Measurements from ENCODE around the gene PPP4R2.

The PPP4R2 gene

DNA sequence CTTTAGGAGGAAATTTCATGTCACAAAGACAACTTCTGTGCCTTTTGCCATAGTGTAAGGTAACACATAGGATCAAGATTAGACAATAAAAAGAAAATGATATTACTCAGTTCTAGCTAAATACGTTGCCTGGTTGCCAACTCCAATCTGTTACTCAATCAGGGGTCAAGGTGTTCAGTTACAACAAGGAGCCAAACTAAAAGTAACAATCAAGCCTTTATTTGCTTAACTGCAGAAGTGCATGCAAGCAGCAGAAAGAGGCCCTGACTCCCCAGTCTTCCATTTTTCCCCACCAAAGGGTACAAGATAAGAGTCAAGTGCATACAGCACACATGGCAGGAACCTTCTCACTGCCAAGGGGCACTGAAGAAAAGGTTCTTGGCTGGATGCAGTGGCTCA is 28.3 kb upstream of the PPP4R2 start:
- H3K4me3 Mint-ChIP-seq = no peak overlapping the region
- no peaks in the 10 kb centered on the region for H3K9me3 Mint-ChIP-seq
- DNase-seq (no peak), ATAC-seq (replicated peaks) (no peak)
- no peaks in the 10 kb centered on the region for H3K36me3 Mint-ChIP-seq
- H3K4me1 Mint-ChIP-seq = peaks cover 10 to 22% of the 10 kb centered on the region in 2 donors
- no peak overlapping the region for H3K27ac Mint-ChIP-seq
- H3K27me3 Mint-ChIP-seq = peaks cover 5% of the 10 kb centered on the region in 2 donors

DNA sequence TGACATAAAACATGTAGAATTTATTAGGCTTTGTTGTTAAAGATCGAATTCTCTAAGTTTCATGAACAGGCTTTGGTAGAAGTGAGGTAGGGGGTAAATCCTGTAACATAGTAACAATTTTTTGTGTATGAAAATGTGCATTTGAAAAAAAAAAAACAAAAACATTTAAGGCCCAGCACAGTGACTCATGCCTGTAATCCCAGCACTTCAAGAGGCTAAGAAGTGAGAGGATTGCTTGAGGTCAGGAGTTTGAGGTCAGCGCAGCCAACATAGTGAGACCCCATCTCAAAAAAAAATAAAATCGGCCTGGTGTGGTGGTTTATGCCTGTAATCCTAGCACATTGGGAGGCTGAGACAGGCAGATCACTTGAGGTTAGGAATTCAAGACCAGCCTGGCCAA is 26.8 kb upstream of the PPP4R2 start:
- H3K36me3 Mint-ChIP-seq = no peaks in the 10 kb centered on the region
- ATAC-seq (replicated peaks) = no peak
- H3K4me1 Mint-ChIP-seq = peaks cover 12 to 19% of the 10 kb centered on the region in 2 donors
- DNase-seq = no peak
- no peaks in the 10 kb centered on the region for H3K9me3 Mint-ChIP-seq
- no peak overlapping the region for H3K27ac Mint-ChIP-seq
- H3K27me3 Mint-ChIP-seq = peaks cover 8 to 12% of the 10 kb centered on the region in 2 donors
- H3K4me3 Mint-ChIP-seq = no peak overlapping the region

GRCh38 chr3:72970942-72971341 is 25.7 kb upstream of the PPP4R2 start:
- no peak for ATAC-seq (replicated peaks)
- peaks cover 8 to 12% of the 10 kb centered on the region in 2 donors for H3K27me3 Mint-ChIP-seq
- no peak overlapping the region for H3K4me3 Mint-ChIP-seq
- no peaks in the 10 kb centered on the region for H3K9me3 Mint-ChIP-seq
- no peak for DNase-seq
- no peaks in the 10 kb centered on the region for H3K36me3 Mint-ChIP-seq
- peaks cover 6 to 8% of the 10 kb centered on the region in 2 donors for H3K4me1 Mint-ChIP-seq
- H3K27ac Mint-ChIP-seq = no peak overlapping the region

- Mint-ChIP-seq H3K4me3 (no peak overlapping the region), H3K27ac (no peak overlapping the region), H3K4me1 (peaks cover 6% of the 10 kb centered on the region in 2 donors), H3K36me3 (no peaks in the 10 kb centered on the region), H3K9me3 (no peaks in the 10 kb centered on the region), H3K27me3 (peaks cover 8 to 12% of the 10 kb centered on the region in 2 donors)
- DNase-seq = no peak
- ATAC-seq (replicated peaks) = no peak
Observed at GRCh38 chr3:72972706-72973030, 23.9 kb upstream of the PPP4R2 start.

DNA sequence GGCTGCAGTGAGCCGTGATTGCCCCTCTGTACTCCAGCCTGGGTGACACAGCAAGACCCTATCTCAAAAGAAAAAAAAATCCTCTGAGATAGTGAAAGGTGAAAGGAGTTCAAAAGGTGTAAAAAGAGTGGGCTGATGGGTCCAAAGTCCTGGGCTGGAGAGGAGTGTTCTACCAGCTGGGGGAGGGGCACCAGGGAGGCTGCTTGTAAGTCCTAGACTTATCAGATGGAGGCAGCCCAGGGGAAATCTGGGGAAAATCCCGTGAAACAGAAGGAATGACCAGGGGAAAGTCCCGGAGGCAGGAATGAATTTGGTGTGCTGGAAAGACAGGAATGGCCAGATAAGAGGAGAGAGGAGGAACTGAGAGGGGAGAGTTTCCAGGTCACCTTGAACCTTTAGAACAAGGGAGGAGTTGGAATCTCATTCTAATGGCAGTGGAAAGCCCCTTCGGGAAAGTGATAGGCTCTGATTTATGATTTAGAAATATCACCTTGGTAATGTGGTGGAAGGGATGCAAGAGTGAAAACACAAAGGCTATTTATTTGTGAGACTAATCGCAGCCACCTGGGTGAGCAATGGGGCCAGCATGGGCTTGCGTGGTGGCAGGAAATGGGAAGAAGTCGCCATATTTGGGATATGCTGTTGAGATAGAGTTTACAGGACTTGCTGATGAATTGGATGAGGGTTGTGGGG is 23.4 kb upstream of the PPP4R2 start:
- ATAC-seq (replicated peaks) = no peak
- H3K4me3 Mint-ChIP-seq = no peak overlapping the region
- no peak for DNase-seq
- peaks cover 8 to 12% of the 10 kb centered on the region in 2 donors for H3K27me3 Mint-ChIP-seq
- H3K36me3 Mint-ChIP-seq = no peaks in the 10 kb centered on the region
- H3K9me3 Mint-ChIP-seq = no peaks in the 10 kb centered on the region
- H3K4me1 Mint-ChIP-seq = peaks cover 6% of the 10 kb centered on the region in 2 donors
- peak overlapping the region; percentile 56 for H3K27ac Mint-ChIP-seq

- no peak for DNase-seq
- Mint-ChIP-seq H3K4me1 (peaks cover 6% of the 10 kb centered on the region in 2 donors), H3K27ac (no peak overlapping the region), H3K9me3 (no peaks in the 10 kb centered on the region), H3K27me3 (peaks cover 8 to 12% of the 10 kb centered on the region in 2 donors), H3K4me3 (no peak overlapping the region), H3K36me3 (no peaks in the 10 kb centered on the region)
- no peak for ATAC-seq (replicated peaks)
Observed at GRCh38 chr3:72973786-72974185, 22.8 kb upstream of the PPP4R2 start.

GRCh38 chr3:72974956-72975355 is 21.7 kb upstream of the PPP4R2 start:
- Mint-ChIP-seq H3K36me3 (no peaks in the 10 kb centered on the region), H3K9me3 (no peaks in the 10 kb centered on the region), H3K27ac (no peak overlapping the region), H3K4me1 (peaks cover 6% of the 10 kb centered on the region in 2 donors), H3K27me3 (peaks cover 16 to 21% of the 10 kb centered on the region in 2 donors), H3K4me3 (no peak overlapping the region)
- no peak for DNase-seq
- ATAC-seq (replicated peaks) = no peak

DNA sequence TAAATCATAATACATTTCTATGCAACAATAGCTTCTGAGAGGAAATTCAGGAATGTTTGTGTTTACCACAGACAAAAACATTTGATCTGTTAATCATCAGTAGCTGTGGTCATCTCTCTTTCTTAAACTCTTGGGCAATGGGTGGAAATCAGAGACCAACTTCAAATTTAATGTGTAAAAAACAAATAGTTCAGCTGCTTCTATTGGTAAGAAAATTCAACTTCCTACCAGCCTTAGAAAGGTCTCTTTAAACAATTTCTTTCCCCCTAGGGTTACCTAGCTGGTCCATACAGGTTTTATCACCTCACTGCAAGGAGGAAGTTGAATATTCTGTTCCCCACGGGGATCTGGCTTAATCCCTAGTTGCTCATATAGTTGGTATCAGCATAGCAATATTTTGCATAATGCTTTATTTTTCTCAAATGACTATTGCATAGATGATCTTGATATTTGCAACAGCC is 20.3 kb upstream of the PPP4R2 start:
- Mint-ChIP-seq H3K36me3 (no peaks in the 10 kb centered on the region), H3K27me3 (peaks cover 18 to 23% of the 10 kb centered on the region in 2 donors), H3K27ac (no peak overlapping the region), H3K4me3 (no peak overlapping the region), H3K9me3 (no peaks in the 10 kb centered on the region), H3K4me1 (peaks cover 6% of the 10 kb centered on the region in 2 donors)
- DNase-seq (no peak), ATAC-seq (replicated peaks) (no peak)

- peak; percentile 29 to 71 for ATAC-seq (replicated peaks)
- Mint-ChIP-seq H3K27ac (no peak overlapping the region), H3K36me3 (no peaks in the 10 kb centered on the region), H3K9me3 (no peaks in the 10 kb centered on the region), H3K27me3 (peaks cover 18 to 23% of the 10 kb centered on the region in 2 donors), H3K4me3 (no peak overlapping the region), H3K4me1 (peaks cover 6% of the 10 kb centered on the region in 2 donors)
- DNase-seq = no peak
Observed at GRCh38 chr3:72977060-72977808, 19.4 kb upstream of the PPP4R2 start.

- Mint-ChIP-seq H3K27me3 (peaks cover 16 to 17% of the 10 kb centered on the region in 2 donors), H3K4me3 (no peak overlapping the region), H3K4me1 (peaks cover 6 to 9% of the 10 kb centered on the region in 2 donors), H3K9me3 (peaks cover 4 to 7% of the 10 kb centered on the region in 2 donors), H3K27ac (no peak overlapping the region), H3K36me3 (peaks cover 0 to 4% of the 10 kb centered on the region in 2 donors)
- ATAC-seq (replicated peaks) (peak; percentile 56 to 60), DNase-seq (no peak)
Observed at GRCh38 chr3:72982609-72983366, 13.8 kb upstream of the PPP4R2 start.

GRCh38 chr3:72985576-72985975 is 11.0 kb upstream of the PPP4R2 start:
- peaks cover 4 to 7% of the 10 kb centered on the region in 2 donors for H3K9me3 Mint-ChIP-seq
- no peak overlapping the region for H3K27ac Mint-ChIP-seq
- ATAC-seq (replicated peaks) (no peak), DNase-seq (no peak)
- no peak overlapping the region for H3K4me3 Mint-ChIP-seq
- H3K27me3 Mint-ChIP-seq = peaks cover 5 to 7% of the 10 kb centered on the region in 2 donors
- peaks cover 0 to 4% of the 10 kb centered on the region in 2 donors for H3K36me3 Mint-ChIP-seq
- H3K4me1 Mint-ChIP-seq = peaks cover 6 to 9% of the 10 kb centered on the region in 2 donors

DNA sequence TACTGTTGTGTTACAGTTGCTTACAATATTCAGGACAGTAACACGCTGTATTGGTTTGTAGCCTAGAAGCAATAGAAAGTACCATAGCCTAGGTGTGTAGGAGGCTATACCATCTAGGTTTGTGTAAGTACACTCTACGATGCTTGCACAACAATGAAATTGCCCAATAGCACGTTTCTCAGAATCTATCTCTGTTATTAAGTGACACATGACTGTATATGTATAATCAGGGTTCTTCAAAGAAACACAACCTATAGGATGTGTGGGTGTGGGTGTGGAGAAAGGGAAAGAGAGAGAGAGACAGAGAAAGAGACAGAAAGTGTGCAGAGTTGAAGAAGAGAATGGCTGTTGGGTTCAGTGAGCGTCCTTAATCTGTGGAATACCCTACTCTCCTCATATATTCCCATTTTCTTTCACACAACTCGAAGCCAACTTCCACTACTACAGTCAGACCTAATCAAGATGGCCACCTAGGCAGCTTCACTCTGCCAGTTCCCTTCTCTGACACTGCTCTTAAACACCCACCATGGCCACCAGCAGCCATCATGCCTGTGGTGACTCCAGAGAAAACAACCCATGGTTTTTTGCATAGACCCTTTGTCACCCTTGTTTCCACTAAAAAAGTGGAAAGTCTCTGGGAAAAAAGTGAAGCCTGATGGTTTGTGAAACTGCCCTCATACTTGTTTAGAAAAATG is 5.8 kb upstream of the PPP4R2 start:
- H3K27me3 Mint-ChIP-seq = no peaks in the 10 kb centered on the region
- no peak for ATAC-seq (replicated peaks)
- no peaks in the 10 kb centered on the region for H3K36me3 Mint-ChIP-seq
- H3K27ac Mint-ChIP-seq = no peak overlapping the region
- peaks cover 0 to 2% of the 10 kb centered on the region in 2 donors for H3K9me3 Mint-ChIP-seq
- DNase-seq = no peak
- H3K4me3 Mint-ChIP-seq = no peak overlapping the region
- no peaks in the 10 kb centered on the region for H3K4me1 Mint-ChIP-seq

DNA sequence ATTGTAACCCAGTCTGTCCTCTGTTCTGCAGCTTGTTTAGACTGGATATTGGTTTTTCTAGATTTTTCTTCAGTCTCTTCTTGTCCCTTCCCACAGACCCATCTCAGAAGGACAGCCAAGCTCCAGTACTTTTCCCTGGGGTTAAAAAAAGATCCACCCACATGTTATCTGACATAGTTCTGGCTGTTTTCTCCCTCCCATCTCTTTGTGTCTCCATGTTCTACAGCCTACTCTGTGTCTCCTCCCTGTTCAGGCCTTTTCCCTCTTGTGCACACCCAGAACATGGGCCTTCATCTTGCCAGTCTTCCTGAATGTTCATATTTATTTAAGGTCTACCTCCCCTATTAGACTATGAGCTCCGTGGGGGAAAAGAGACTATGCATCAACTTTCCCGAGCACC is 5.1 kb upstream of the PPP4R2 start:
- H3K9me3 Mint-ChIP-seq = no peaks in the 10 kb centered on the region
- DNase-seq = no peak
- no peak for ATAC-seq (replicated peaks)
- no peaks in the 10 kb centered on the region for H3K4me1 Mint-ChIP-seq
- H3K4me3 Mint-ChIP-seq = no peak overlapping the region
- H3K27me3 Mint-ChIP-seq = no peaks in the 10 kb centered on the region
- H3K36me3 Mint-ChIP-seq = no peaks in the 10 kb centered on the region
- H3K27ac Mint-ChIP-seq = no peak overlapping the region

GRCh38 chr3:72993391-72993790 is 3.2 kb upstream of the PPP4R2 start:
- no peaks in the 10 kb centered on the region for H3K9me3 Mint-ChIP-seq
- ATAC-seq (replicated peaks) = no peak
- peaks cover 5 to 9% of the 10 kb centered on the region in 2 donors for H3K4me1 Mint-ChIP-seq
- no peaks in the 10 kb centered on the region for H3K27me3 Mint-ChIP-seq
- DNase-seq = no peak
- no peak overlapping the region for H3K27ac Mint-ChIP-seq
- peaks cover 4 to 5% of the 10 kb centered on the region in 2 donors for H3K36me3 Mint-ChIP-seq
- no peak overlapping the region for H3K4me3 Mint-ChIP-seq
